Esophagus (tissue), 2 donors: ENCODE results near the gene CANX. TPM values are rescaled to one million over a fixed set of nuclear protein-coding genes. Genes with fewer than 3 reads are reported as not detected.
A peak's percentile ranks its signal among the peaks of the same experiment; 100 is the strongest.
"Not testable (repeated sequence)": the region's sequence is repeated elsewhere in the genome, so short reads cannot be mapped to it uniquely, and the experiment has no call there.

Experiments
- H3K27ac ChIP-seq, 2 donors: one replicate each; pipeline ENCODE4 v1.5.1; 2013; ENCODE audit warnings: low read depth in 2 of 2, mild to moderate bottlenecking in 2 of 2, inconsistent platforms in 1 of 2, low read length in 1 of 2, moderate library complexity in 1 of 2
- H3K27me3 ChIP-seq, 2 donors: one replicate each; pipeline ENCODE4 v1.6.1; 2013; ENCODE audit warnings: low read length in 2 of 2, control low read depth in 1 of 2, mild to moderate bottlenecking in 1 of 2; ENCODE audit not compliant: insufficient read depth in 2 of 2, control insufficient read depth in 1 of 2
- H3K36me3 ChIP-seq, 2 donors: one replicate each; pipeline ENCODE4 v1.6.1; 2013; ENCODE audit warnings: low read length in 1 of 2; ENCODE audit not compliant: control insufficient read depth in 2 of 2, insufficient read depth in 2 of 2
- H3K4me1 ChIP-seq, 2 donors: one replicate each; pipeline ENCODE4 v1.6.1; 2013; ENCODE audit warnings: low read length in 1 of 2; ENCODE audit not compliant: control insufficient read depth in 2 of 2, insufficient read depth in 2 of 2
- H3K4me3 ChIP-seq, 2 donors: one replicate each; pipeline ENCODE4 v1.5.1; 2013; ENCODE audit warnings: low read length in 2 of 2, mild to moderate bottlenecking in 2 of 2, low read depth in 1 of 2, moderate library complexity in 1 of 2
- H3K9me3 ChIP-seq, 2 donors: one replicate each; pipeline ENCODE4 v1.6.1; 2013; ENCODE audit warnings: mild to moderate bottlenecking in 2 of 2, low read depth in 1 of 2, low read length in 1 of 2, moderate library complexity in 1 of 2; ENCODE audit not compliant: control insufficient read depth in 2 of 2, insufficient read depth in 1 of 2
- WGBS, 2 donors: extraction: QIAGEN DNeasy Blood & Tissue Kit; methylation state at CpG; one replicate each; pipeline ENCODE4 v1.1.7; 2013; 5-methylcytosine and 5-hydroxymethylcytosine counted together
- polyA plus RNA-seq, 2 donors: library from polyadenylated mRNA; stranded (reverse); fragments of 200-250 nt; gene quantifications; one replicate each; pipeline ENCODE4 v1.2.3, GENCODE V29; 2013
- donor health status: healthy with polysubstance abuse.
- donor health status: Bipolar disorder and iron deficiency.

CANX gene
- polyA plus RNA-seq, 2 donors = 68.4 to 87.5 TPM

DNA sequence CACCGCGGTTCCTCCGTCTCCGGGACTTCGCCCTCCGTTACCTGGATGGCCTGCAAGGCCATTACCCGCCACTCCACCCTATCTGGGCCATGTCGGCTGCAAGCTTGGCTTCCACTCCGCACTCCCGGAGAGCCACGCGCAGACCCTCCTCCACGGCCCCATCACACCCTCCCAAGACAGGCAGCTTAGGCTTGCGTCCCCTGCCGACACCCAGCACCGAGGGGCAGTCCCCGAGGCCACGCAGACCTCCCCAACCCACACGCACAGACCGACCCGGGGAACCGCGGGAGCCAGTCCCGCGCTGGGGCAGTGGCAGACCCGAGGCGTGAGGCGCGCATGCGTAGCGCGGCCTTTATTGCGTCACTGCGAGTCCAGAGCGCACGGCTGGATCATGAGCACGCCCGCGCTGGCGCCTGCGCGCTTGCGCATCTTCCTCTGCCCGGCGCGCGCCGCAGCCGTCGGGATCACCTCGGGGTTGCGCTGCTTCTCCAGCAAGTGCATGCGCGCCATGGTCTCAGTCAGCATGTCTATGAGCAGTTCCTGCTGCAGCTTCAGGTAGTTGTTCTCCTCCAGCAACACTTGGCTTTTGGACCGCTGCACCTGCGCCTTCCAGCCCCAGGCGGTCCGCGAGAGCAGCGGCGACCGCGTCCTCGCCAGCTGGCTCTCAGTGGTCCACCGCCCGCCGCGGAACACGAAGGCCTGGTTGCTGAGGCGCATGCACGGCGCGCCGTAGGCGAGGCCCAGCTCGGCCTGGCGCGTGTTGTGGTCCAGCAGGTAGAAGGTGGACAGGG, 20.3 kb upstream of the CANX start:
- Histone ChIP-seq H3K4me3 (peak overlapping the region; percentile 87 to 89), H3K36me3 (no peaks in the 10 kb centered on the region), H3K27me3 (no peaks in the 10 kb centered on the region), H3K4me1 (peaks cover 4 to 7% of the 10 kb centered on the region in 2 donors), H3K27ac (peak overlapping the region; percentile 86 to 95), H3K9me3 (no peaks in the 10 kb centered on the region)
- 0 to 1% methylated on average over 78 of the region's 78 CpGs for WGBS, 2 donors

GRCh38 chr5:179679014-179679674, 19.6 kb upstream of the CANX start:
- Histone ChIP-seq H3K4me3 (peak overlapping the region; percentile 87 to 89), H3K27me3 (no peaks in the 10 kb centered on the region), H3K36me3 (no peaks in the 10 kb centered on the region), H3K27ac (peak overlapping the region; percentile 60 to 65), H3K9me3 (no peaks in the 10 kb centered on the region), H3K4me1 (peaks cover 4 to 7% of the 10 kb centered on the region in 2 donors)
- WGBS, 2 donors = 24 to 28% methylated on average over 40 to 41 of the region's 41 CpGs

- 89 to 93% methylated on average over 9 of the region's 9 CpGs for WGBS, 2 donors
- no peaks in the 10 kb centered on the region for H3K27me3 ChIP-seq
- peaks cover 4 to 7% of the 10 kb centered on the region in 2 donors for H3K4me1 ChIP-seq
- H3K36me3 ChIP-seq = no peaks in the 10 kb centered on the region
- no peak overlapping the region for H3K4me3 ChIP-seq
- H3K9me3 ChIP-seq = no peaks in the 10 kb centered on the region
- no peak overlapping the region for H3K27ac ChIP-seq
These were observed 18.6 kb upstream of the CANX start for GRCh38 chr5:179680014-179680779.

GRCh38 chr5:179680780-179681401, 17.9 kb upstream of the CANX start, which contains the start of gene CBY3:
Gene CBY3, minus strand, starts transcription at chr5:179681034. Its CDS starts 116 bp downstream, at chr5:179680918.
- Histone ChIP-seq H3K27me3 (no peaks in the 10 kb centered on the region), H3K9me3 (no peaks in the 10 kb centered on the region), H3K36me3 (no peaks in the 10 kb centered on the region), H3K4me3 (no peak within 1 kb of the TSS), H3K4me1 (peaks cover 4 to 7% of the 10 kb centered on the region in 2 donors), H3K27ac (no peak within 1 kb of the TSS)
- 94 to 96% methylated on average over 5 of the region's 5 CpGs for WGBS, 2 donors

- not testable (repeated sequence) for H3K27ac ChIP-seq, H3K27me3 ChIP-seq, H3K4me3 ChIP-seq, H3K4me1 ChIP-seq, H3K36me3 ChIP-seq, H3K9me3 ChIP-seq
- 84 to 88% methylated on average over 9 of the region's 9 CpGs for WGBS, 2 donors
These were observed 9.6 kb upstream of the CANX start for GRCh38 chr5:179689212-179689611.

DNA sequence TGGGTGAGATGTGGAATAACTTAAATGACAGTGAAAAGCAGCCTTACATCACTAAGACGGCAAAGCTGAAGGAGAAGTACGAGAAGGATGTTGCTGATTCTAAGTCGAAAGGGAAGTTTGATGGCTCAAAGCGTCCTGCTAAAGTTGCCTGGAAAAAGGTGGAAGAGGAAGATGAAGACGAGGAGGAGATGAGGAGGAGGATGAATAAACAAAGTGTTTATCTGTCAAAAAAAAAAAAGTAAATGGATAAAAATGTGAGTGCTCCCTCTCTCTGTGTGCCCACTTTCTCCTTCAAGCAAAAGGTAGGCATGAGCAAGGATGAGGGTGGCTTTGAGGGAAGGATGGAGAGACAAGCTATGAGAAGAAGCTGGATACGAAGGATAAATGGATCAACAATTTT, 4.2 kb upstream of the CANX start:
- WGBS, 2 donors = 87 to 92% methylated on average over 6 of the region's 6 CpGs
- H3K27me3 ChIP-seq = no peaks in the 10 kb centered on the region
- H3K4me1 ChIP-seq = no peaks in the 10 kb centered on the region
- no peaks in the 10 kb centered on the region for H3K36me3 ChIP-seq
- H3K9me3 ChIP-seq = no peaks in the 10 kb centered on the region
- no peak overlapping the region for H3K27ac ChIP-seq
- no peak overlapping the region for H3K4me3 ChIP-seq

DNA sequence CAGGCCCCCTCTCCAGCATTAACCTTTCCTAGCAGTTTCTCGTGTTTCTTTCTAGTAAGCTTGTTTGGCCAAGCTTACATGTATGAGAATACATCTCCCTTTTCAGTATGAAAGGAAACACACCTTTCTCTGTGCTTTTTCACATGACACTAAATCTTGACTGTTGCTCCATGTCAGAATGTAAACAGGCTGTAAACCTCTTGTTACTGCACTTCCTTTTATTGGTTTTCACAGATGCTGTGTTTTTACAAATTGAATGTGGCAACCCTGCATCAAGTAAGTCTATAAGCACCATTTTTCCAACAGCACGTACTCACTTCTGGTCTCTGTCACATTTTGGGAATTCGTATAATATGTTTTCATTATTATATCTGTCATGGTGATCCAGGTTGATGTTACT, 2.2 kb upstream of the CANX start:
- Histone ChIP-seq H3K4me3 (no peak overlapping the region), H3K27ac (no peak overlapping the region), H3K27me3 (no peaks in the 10 kb centered on the region), H3K4me1 (no peaks in the 10 kb centered on the region), H3K9me3 (no peaks in the 10 kb centered on the region), H3K36me3 (no peaks in the 10 kb centered on the region)
- WGBS, 2 donors = 92 to 93% methylated on average over 3 of the region's 3 CpGs

GRCh38 chr5:179697108-179697507, 1.7 kb upstream of the CANX start:
- Histone ChIP-seq H3K36me3 (peaks cover 0 to 4% of the 10 kb centered on the region in 2 donors), H3K9me3 (no peaks in the 10 kb centered on the region), H3K4me3 (no peak overlapping the region), H3K4me1 (no peaks in the 10 kb centered on the region), H3K27me3 (no peaks in the 10 kb centered on the region), H3K27ac (peak overlapping the region in 1 of 2 donors; percentile 98)
- 95 to 97% methylated on average over 2 of the region's 2 CpGs for WGBS, 2 donors

- Histone ChIP-seq H3K27ac (peak overlapping the region; percentile 94 to 98), H3K4me3 (peak overlapping the region in 1 of 2 donors; percentile 84)
- H3K4me1 ChIP-seq, H3K9me3 ChIP-seq, H3K27me3 ChIP-seq, H3K36me3 ChIP-seq: not testable (repeated sequence)
- WGBS, 2 donors = 91 to 94% methylated on average over 15 of the region's 15 CpGs
These were observed 1.2 kb upstream of the CANX start for GRCh38 chr5:179697543-179697942.
